NCI-H446 (cell line): Measurements from ENCODE around the gene PSENEN.

Experiments
- DNase-seq, 2 experiments: peaks; one replicate each; lab custom pipeline; 2025; lab: John Stamatoyannopoulos, UW

Gene PSENEN

DNA sequence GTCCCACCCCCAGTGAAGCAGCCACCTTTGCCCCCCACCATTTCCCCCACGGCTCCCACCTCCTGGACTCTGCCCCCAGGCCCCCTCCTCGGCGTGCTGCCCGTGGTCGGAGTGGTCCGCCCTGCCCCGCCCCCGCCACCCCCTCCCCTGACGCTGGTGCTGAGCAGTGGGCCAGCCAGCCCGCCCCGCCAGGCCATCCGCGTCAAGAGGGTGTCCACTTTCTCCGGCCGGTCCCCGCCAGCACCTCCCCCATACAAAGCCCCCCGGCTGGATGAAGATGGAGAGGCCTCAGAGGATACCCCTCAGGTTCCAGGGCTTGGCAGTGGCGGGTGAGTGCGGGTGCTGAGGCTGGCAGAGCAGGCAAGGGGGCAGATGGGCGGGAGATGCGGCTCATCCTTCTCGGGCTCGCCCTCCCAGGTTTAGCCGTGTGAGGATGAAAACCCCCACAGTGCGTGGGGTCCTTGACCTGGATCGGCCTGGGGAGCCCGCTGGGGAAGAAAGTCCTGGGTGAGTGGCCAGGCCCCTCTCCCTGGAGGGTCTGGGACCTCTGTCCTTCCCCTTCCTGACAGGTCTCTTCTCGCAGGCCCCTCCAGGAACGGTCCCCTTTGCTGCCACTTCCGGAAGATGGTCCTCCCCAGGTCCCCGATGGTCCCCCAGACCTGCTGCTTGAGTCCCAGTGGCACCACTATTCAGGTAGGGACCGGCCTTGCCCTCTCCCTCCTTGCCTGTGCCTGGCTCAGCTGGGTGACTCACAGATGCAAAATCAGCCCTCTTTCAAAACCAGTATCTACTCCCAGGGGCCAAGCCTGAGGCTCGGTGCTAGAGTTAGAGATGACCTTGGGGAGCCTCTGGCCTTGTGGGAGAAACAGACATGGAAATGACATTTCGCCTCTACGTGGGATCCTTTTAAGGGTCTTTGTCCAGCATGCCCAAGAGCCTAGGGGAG, 12.0 kb upstream of the PSENEN start:
- no peak for DNase-seq

DNA sequence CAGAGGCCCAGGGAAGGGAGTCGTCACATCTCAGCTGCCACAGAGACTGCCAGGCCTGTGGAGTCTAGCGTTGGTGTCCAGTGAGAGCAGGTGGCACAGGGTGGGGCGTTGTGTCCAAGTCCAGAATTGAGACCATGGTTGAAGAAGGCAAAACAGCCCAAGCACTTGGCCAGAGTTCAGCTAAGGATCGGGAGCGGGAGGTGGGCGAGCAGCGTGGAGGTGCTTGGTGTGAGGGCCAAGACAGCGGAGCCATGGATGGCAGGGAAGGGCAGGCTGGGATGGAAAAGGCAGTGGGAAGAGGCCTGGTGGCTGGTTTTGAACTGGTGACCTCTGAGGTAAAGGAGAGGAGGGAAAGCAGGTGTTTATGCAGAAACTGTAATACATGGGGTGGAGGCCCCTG, 11.2 kb upstream of the PSENEN start:
- DNase-seq = no peak

DNA sequence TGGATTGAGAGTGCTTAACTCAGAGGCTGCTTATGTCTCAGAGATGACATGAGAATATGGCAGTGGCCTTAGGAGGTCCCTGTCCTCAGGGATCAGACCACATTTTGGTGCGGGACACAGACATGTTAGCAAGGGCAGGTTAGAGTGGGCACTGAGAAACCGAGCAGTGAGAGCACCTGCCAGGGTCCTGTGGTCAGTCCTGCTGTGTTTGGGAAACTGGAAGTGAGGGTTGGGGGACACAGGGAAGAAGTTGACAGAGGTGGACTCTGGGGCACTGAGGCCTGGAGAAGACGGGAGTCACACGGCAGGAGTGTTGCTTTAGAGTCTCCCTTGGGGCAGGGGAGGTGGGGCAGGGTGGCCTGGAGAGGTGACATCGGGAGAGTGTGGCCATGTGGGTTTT, 10.6 kb upstream of the PSENEN start:
- DNase-seq = no peak

DNA sequence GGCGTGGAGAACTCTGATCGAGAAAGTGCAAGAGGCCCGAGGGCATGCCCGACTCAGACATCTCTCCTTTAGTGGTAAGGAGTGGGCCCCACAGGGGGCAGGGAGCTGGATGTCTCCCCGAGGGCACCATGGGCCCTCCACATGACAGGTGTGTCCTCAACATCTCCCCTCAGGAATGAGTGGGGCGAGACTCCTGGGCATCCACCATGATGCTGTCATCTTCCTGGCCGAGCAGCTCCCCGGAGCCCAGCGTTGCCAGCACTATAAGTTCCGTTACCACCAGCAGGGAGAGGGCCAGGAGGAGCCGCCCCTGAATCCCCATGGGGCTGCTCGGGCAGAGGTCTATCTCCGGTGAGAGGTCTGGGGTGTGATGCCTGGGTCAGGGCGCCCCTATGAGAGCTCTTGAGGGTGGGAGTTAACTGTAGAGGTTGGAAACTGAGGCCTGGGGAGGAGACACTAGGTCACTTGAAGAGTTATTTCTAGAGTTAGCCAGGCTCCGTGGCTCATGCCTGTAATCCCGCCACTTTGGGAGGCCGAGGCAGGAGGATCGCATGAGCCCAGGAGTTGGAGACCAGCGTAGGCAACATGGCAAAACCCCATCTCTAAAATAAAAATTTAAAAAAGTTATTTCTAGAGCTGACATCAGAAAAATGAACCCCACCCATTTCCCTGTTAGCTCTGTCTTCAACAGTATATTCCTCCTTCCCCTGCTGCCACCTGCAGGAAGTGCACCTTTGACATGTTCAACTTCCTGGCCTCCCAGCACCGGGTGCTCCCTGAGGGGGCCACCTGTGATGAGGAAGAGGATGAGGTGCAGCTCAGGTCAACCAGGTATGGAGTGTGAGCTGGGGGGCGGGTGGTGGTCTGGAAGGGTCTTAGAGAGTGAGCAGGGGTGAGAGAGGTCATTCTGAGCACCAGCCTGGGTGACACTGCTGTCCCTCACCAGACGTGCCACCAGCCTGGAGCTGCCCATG, 8.3 kb upstream of the PSENEN start:
- no peak for DNase-seq

DNA sequence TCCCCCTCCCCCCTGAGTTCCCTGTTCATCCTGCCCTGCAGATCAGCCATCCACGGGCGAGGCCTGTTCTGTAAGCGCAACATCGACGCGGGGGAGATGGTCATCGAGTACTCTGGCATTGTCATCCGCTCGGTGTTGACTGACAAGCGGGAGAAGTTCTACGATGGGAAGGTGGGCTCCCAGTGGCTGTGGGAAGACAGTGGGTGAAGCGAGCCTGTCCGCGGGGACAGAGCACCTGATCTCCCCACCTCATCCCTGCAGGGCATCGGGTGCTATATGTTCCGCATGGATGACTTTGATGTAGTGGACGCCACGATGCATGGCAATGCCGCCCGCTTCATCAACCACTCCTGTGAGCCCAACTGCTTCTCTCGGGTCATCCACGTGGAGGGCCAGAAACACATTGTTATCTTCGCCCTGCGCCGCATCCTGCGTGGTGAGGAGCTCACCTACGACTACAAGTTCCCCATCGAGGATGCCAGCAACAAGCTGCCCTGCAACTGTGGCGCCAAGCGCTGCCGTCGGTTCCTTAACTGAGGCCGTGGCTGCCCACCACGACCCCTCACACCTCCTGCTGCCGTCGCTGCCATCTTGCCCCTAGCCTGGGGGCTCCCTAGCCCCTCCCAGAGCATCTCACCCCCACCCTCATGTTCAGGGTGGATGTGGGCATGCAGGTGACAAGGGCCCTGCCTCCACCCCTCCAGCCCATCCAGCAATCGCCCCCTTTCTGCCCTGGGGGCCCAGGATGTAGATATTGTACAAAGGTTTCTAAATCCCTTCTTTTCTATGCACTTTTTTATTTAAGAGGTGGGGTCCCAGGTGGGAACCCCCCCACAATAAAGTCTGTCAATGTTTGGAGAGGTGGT, 7.2 kb upstream of the PSENEN start:
- no peak for DNase-seq

DNA sequence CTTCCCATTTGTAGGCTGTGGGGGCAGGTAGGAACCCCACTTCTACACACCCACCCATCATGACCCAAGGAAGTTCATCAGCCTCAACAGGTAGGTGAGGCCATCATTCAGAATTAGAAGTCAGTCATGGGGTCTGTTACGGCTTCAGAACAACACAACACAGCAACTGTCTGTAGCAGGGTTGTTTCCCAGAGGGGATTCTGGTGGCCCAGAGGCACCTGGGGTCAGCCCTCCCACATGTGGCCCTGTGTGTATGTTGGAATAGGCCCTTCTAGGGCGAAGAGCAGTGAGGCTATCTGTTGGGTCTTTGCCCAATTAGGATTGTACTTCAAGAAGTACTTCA, 6.6 kb upstream of the PSENEN start:
- DNase-seq = no peak

DNA sequence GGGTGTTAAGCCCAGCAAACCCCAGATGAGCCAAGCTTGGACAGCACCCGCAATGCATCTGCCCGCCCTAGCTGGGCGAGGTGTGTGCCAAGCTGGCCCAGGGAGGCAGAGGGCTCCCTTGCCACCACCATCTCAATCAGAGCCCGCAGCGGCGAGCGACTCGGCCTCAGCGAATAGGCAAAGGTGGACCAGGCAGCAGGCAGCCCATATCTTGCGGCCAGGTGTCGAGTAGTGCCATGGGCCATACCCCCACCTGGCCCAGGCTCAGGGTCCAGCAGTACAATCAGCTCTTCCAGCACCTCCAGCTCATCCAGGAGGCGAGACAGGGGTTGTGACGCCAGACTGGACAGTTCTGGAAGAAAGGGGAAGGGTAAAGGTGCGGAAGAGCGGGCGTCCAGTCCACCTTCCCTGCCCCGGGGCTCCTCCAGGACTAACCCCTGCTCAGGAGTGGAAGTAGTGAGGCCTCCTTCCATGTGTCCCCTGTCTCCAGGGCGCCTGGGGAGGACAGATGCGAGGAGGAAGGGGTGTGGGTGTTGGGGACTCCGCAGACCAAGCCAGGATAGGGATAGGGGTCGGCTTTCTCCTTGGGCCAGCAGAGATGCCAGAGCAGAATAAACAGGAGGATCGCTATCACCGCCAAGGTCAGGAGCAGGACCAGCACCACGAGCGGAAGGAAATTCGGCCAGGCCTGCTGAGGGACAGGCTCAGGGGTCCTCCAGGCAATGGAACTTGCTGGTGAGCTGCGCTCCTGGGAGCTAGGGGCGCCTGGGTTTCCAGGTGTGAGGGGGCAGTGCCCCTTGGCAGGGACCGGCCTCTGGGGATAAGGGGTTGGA, 6.0 kb upstream of the PSENEN start:
- DNase-seq = no peak

DNA sequence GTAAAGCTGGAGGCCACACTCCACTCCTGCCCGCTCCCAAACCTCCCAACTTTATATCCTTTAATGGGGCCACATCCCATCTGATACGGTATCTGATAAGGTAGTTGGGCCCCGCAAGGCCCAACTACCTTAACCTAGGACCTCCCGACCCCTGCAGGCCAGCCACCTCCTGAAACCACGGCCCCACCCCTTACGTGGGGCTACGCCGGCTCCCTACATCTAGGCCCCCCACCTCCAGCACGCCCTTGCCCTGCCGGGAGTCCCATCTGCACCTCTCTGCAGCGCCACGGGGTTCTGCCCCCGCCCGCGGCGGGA, 5.4 kb upstream of the PSENEN start:
- no peak for DNase-seq

DNA sequence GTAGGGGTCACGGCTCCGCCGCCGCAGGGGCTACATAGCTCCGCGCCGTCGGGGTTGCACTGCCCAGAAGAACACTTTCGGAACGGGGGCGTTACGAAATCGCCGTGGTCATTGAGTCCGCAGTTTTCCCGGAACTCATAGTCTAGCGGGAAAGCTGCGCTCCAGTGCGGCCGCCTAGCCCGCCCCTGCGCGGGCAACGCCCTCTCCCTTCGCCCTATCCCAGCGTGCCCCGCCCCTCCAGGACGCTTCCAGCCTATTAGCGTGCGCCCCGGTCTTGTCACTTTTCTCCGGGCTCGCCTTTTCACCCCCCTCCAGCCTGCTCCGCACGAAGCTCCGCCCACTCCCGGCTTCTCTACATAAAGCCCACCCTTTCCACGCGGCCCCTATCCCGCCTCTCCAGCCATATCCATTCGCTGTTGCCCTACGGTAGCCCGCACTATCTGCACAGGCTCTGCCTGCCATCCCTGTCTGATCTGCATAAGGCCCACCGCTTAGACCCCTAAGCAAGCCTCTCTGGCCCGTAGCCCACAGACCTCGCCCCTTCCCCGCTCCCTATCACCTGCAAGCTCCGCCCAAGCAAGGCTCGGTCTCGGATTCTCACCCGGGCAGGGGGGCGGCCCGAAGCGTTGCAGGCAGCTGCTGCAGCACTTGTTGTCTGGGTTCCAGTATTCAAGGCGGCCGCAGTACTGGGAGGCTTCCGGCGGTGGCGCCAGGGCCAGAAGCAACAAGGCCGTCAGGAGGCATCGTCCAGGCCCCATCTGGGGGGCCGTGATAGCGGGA, 4.8 kb upstream of the PSENEN start:
- DNase-seq = peak; percentile 96 to 98

DNA sequence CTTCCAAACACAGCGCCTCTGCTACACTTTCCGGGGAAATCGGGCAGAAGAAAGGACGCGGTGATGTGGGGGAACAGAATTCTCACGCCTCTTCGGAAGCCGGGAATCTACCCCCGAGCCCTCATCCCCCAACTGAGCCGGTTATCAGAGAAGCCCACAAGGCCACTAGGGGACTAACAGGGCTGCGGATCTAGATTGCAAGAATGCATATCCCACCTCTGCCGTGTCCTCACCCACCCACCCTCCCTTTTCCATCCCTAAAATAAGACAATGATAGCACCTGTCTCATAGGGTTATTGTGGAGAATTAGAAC, 4.3 kb upstream of the PSENEN start:
- no peak for DNase-seq

DNA sequence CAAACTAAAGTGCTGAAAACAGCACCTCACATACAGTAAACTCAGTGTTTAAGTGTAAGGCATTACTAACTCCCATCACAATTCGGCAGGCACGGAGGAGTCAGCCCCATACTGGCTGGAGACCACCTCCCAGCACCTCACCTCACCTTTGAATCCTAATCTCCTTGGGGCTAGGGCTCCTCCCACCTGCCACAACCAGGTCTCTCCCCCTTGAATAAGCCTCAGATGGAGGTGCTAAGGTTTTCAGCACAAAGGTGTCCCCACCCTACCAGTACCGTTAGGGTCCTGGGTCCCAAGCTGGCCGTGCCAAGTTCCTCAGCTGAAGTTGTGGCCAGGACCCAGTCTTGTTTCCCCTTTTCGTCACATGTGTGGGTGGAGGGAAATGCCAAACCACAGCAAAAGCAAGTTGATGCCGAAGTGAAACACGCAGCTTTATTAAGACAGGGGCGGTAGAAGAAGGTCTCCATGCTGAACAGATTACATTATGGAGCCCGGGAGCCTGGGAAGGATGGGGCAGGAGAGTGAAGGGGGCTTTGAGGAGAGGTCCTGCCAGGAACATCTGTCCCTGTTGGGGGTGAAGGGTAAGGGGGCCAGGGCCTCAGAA, 3.2 kb upstream of the PSENEN start, which contains the start of gene IGFLR1:
TSS of gene IGFLR1 (minus strand) at position 332 of the 604 bp plus-strand sequence. CDS start 1,272 bp downstream, outside the sequence.
- DNase-seq = no peak

DNA sequence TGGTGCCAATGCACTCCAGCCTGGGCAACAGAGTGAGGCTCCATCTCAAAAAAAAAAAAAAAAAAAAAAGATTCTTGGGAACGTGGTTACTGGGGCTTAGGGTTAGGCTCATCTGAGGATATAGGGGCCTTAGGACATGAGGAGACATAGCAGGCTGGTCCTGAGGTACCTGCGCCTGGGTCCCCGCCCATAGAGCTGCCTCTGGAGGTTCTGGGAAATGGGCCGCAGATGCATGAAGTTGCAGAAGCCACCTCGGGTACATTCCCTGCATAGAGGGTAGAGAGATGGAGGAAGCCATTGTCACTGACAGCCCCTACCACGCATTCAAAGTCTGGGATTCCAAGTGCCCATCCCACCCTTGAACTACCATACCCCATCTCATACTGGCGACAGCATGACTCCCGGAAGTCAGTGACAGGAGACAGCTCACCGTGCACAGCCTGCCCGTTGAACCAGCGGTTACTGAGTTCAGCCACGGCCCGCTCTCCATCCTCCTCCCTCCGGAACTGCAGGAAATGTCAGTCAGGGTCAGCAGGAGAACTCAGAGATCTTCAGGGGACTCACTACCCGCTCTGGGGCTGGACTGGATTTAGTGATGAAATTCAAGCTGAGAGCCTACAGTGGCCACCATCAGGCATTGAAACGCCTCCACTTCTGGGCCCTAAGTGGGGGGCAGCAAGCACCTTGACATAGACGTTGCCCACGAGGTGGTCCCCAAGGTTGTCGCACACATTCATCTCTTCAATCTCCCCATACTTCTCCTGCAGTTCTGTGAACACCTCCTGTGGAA, 1.6 kb upstream of the PSENEN start:
- DNase-seq = no peak

DNA sequence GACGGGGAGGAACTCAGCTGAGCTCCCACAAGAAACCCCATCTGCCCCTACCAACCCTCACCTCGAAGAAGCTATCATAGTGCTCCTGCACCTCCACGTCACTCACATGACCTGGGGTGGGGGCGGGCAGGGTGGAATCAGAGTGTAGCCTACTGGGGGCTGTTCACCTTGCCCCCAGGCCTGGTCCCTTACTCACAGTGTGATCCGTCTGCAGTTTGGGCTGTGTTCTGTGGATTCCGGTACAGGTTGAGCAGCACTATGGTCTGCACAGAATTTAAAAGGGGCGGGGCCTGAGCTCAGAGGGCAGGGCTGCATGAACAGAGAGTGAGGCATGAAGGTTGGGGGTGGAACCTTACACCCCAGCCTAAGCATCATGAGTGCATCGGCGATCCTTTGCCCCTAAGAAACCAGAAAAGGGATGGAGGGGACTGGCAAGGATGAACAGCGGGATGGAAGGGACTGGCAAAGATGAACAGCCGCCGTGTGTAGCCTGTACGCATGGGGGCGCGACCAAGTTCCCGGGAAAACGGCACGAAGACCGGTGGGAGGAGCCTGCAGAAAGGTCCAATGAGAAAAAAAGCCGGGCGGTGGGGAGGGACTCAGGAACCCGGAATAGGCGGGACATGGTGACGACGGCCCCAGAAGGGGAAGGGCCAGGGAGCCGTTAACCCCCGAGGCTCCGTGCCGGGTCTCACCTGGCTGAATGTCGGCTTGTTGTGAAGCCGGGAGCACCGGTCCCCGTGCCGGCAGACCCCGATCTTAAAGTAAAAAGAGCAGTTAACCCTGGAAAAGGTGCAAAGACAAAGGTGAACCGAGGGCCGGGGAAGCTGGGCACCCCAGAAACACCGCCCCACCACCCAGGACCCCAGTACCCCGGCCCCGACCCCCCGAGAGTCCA, 772 bp upstream of the PSENEN start:
- DNase-seq = peak; percentile 91 to 97

DNA sequence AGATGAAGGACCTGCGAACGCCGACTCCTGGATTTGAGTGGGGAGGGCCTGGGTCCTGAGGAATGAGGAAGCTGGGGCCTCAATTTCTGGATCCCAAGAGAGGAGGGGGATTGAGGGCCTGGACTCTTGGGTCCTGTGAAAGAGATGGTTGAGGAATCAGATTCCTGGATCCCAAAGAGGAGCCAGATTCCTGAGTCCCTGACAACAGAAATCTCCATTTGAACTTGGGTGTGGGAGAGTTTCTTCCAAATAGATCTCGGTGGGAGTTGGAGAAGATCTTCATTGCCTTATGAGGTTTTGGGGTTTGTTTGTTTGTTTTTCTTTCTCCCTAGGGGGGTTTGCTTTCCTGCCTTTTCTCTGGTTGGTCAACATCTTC, 624 bp downstream of the PSENEN start:
- no peak for DNase-seq

DNA sequence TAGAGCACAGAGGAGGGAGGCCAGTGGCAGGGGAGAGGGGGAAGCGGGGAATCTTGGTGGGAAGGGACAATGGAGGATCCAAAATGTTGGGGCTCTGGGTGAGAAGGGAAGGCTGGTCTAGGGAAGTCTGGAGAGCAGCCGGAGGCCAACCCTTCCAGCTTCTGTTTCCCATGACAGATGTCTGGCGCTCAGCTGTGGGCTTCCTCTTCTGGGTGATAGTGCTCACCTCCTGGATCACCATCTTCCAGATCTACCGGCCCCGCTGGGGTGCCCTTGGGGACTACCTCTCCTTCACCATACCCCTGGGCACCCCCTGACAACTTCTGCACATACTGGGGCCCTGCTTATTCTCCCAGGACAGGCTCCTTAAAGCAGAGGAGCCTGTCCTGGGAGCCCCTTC, 1.1 kb downstream of the PSENEN start:
- DNase-seq = no peak

DNA sequence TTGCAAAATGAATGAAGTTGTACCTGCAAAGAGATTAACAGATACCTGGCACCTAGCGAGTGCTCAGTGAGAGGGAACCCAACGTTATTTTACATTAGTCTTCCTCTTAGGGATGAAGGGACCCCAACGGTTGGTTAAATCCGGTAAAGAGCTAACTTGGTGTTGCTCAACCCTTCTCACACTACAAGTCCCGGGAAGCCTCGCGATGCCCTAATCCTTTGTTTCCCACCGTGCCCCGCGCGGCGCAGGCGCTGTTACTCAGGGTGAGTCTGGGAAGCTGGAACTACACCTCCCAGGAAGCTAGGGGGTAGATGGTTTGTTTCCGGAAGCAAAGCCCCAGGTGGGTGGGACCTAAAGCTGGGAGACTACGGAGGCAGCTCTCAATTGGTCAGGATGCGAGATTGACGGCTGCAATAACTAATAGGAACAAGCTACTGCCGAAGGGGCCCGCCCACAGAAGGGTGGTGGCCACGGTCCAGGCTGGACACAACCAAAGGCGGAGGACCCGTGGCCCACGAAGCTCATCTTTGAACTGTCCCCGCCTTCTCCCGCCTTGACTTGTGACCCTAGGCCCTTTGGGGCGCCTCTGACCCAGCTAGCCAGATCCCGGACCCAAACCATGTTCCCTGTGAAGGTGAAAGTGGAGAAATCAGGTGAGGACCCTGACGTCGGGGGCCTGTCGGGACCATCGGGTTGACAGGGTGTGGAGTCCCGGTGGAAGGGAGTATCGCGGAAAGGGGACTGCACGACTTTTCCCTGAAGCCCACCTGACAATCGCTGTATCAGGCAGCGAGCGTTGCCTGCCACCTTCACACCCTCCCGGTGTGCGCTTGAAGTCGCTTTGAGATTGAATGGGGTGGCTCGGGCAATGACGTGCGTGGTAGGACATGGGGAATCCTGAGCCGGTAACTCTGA, 2.9 kb downstream of the PSENEN start, which contains the start of gene LIN37:
TSS of gene LIN37 (plus strand) at position 471 of the 915 bp plus-strand sequence. CDS start at position 620, 149 bp downstream.
- peak; percentile 99 to 100 for DNase-seq

DNA sequence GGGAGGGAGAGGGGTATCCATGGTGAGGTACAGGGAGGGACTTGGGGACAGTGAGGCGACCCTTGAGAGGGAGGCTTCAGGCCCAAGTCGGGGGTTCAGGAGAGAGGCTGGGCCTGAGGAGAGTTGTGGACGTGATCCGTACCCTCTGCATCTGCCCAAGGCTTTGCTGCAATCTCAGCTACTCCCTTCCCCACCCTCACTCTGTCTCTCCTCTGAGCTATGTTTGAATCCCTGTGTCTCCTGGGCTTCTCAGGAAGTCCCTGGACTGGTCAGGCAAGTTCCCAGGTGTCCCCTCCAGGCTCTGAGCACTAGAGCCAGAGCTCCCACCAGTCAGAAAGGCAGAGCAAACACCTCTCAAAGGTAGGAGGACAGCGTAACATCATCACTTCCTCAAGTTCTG, 4.7 kb downstream of the PSENEN start:
- no peak for DNase-seq
